GM12878 (cell line): ENCODE measurements around the gene CAMTA1. TPM values are rescaled to one million over a fixed set of nuclear protein-coding genes. Genes with fewer than 3 reads are reported as not detected.
A peak's percentile ranks its signal among the peaks of the same experiment; 100 is the strongest.

Experiments used
- ATAC-seq: fragments of 200-7000 bp; cut with Tn5 transposase; 3 replicates; pipeline ENCODE4 v1.9.1; 2020; ENCODE audit warnings: mild to moderate bottlenecking, moderate library complexity
- BruUV-seq: library from RNA; stranded (reverse); fragments of 400-500 nt; replicated peaks from 2 replicates; lab custom pipeline; 2021; lab: Mats Ljungman, UMichigan
- CTCF ChIA-PET: fragments of 300-600 bp; sonication (Branson Sonifier 250); formaldehyde crosslinking; extraction: SDS; loops from one replicate; lab custom pipeline; 2021; ENCODE audit warnings: inconsistent platforms; lab: Yijun Ruan, JAX
- POLR2A ChIA-PET: fragments of 350-600 bp; formaldehyde crosslinking; extraction: SDS; loops from one replicate; lab custom pipeline; 2021; ENCODE audit warnings: inconsistent platforms; lab: Charles Lee
- RAD21 ChIA-PET: fragments of 300-600 bp; sonication (Branson Sonifier 250); formaldehyde crosslinking; loops from one replicate; lab custom pipeline; 2023; ENCODE audit warnings: antibody characterized with exemption; ENCODE audit not compliant: unreplicated experiment; lab: Charles Lee
- SMC1A ChIA-PET: fragments of 300-600 bp; sonication (Branson Sonifier 250); formaldehyde crosslinking; loops from one replicate; lab custom pipeline; 2023; ENCODE audit not compliant: unreplicated experiment, uncharacterized antibody; lab: Charles Lee
- DNase-seq: peaks from one replicate; pipeline ENCODE4 v3.0.0-alpha.2; 2011; ENCODE audit warnings: low read depth, low spot score
- FAIRE-seq: peaks from 3 replicates; lab custom pipeline; 2011; peaks lifted over from hg19 to GRCh38; lab: Jason Lieb, UNC
- H2AFZ ChIP-seq: 2 replicates; pipeline ENCODE4 v1.6.0; 2011; ENCODE audit warnings: low read depth, low read length, control low read depth; ENCODE audit not compliant: control insufficient read depth
- H3K27ac ChIP-seq: 2 replicates; pipeline ENCODE4 v1.5.1; 2011; ENCODE audit warnings: control low read depth; ENCODE audit not compliant: control insufficient read depth, insufficient read depth
- H3K27me3 ChIP-seq, 2 experiments: replicated peaks in 1 of 2; 2 replicates each; pipeline versions ENCODE4 v1.6.0 to v1.6.1; 2011; ENCODE audit warnings: low read length in 1 of 2; ENCODE audit not compliant: control insufficient read depth in 2 of 2, insufficient read depth in 2 of 2
- H3K36me3 ChIP-seq, 2 experiments: 2 replicates each; pipeline ENCODE4 v1.5.1; 2011; ENCODE audit warnings: low read length in 1 of 2; ENCODE audit not compliant: control insufficient read depth in 2 of 2, insufficient read depth in 2 of 2
- H3K4me1 ChIP-seq: 2 replicates; pipeline ENCODE4 v1.6.1; 2011; ENCODE audit warnings: mild to moderate bottlenecking, low read length, moderate library complexity, mixed read lengths; ENCODE audit not compliant: control insufficient read depth, insufficient read depth
- H3K4me2 ChIP-seq: 2 replicates; pipeline ENCODE4 v1.6.0; 2011; ENCODE audit warnings: control low read depth; ENCODE audit not compliant: control insufficient read depth, insufficient read depth
- H3K4me3 ChIP-seq: fragments of 200-600 bp; sonication (generic); 2 replicates; pipeline ENCODE4 v1.5.1; 2016
- H3K79me2 ChIP-seq: 2 replicates; pipeline ENCODE4 v1.6.0; 2011; ENCODE audit warnings: low read length; ENCODE audit not compliant: control insufficient read depth, insufficient read depth
- H3K9ac ChIP-seq: 2 replicates; pipeline ENCODE4 v1.8.0; 2011; ENCODE audit warnings: low read length, control low read depth, mixed read lengths; ENCODE audit not compliant: control insufficient read depth, insufficient read depth
- H3K9me3 ChIP-seq: replicated peaks from 3 replicates; pipeline ENCODE4 v1.5.1; 2011; ENCODE audit warnings: mild to moderate bottlenecking, low read length; ENCODE audit not compliant: control insufficient read depth, insufficient read depth
- H4K20me1 ChIP-seq: 2 replicates; pipeline ENCODE4 v1.6.0; 2011; ENCODE audit not compliant: control insufficient read depth, insufficient read depth
- ASH2L ChIP-seq: fragments of 300-600, 200-600 bp; sonication (generic); IDR thresholded peaks from 2 replicates; pipeline ENCODE4 v1.6.1; 2017; ENCODE audit warnings: low read depth, mild to moderate bottlenecking, borderline replicate concordance
- ATF7 ChIP-seq: fragments of 450-650 bp; IDR thresholded peaks from 2 replicates; pipeline ENCODE4 v1.6.1; 2016; ENCODE audit warnings: low read depth, mild to moderate bottlenecking
- CEBPB ChIP-seq, 2 experiments: fragments of 150-350 bp in 1 of 2; IDR thresholded peaks; 2 replicates each; pipeline ENCODE4 v1.6.1; 2012 to 2014; ENCODE audit warnings: low read depth in 2 of 2, low read length in 2 of 2, borderline replicate concordance in 1 of 2, inconsistent platforms in 1 of 2
- CREB1 ChIP-seq: IDR thresholded peaks from 2 replicates; pipeline ENCODE4 v1.6.1; 2012; ENCODE audit warnings: low read depth, mild to moderate bottlenecking, inconsistent platforms
- DPF2 ChIP-seq: fragments of 450-650 bp; IDR thresholded peaks from 2 replicates; pipeline ENCODE4 v1.6.1; 2017; ENCODE audit warnings: mild to moderate bottlenecking
- ETV6 ChIP-seq, 2 experiments: fragments of 450-650 bp in 1 of 2; IDR thresholded peaks in 1 of 2; conservative IDR thresholded peaks in 1 of 2; 2 replicates each; pipeline ENCODE4 v1.6.1; 2014; ENCODE audit warnings: antibody characterized with exemption in 1 of 2, borderline replicate concordance in 1 of 2, low read depth in 1 of 2, mild to moderate bottlenecking in 1 of 2, moderate library complexity in 1 of 2
- HDAC6 ChIP-seq: fragments of 200-600 bp; sonication (generic); IDR thresholded peaks from one replicate; pipeline ENCODE4 v1.8.0; 2017; ENCODE audit warnings: antibody characterized with exemption; ENCODE audit not compliant: unreplicated experiment
- KDM1A ChIP-seq: fragments of 200-600 bp; sonication (generic); IDR thresholded peaks from 2 replicates; pipeline ENCODE4 v1.6.1; 2016; ENCODE audit warnings: borderline replicate concordance
- NFYB ChIP-seq: IDR thresholded peaks from 2 replicates; pipeline ENCODE4 v1.6.1; 2011; ENCODE audit warnings: low read depth, mild to moderate bottlenecking, low read length, improper control_type of control experiment, moderate library complexity; ENCODE audit not compliant: insufficient read depth
- POLR2AphosphoS5 ChIP-seq: IDR thresholded peaks from 2 replicates; pipeline ENCODE4 v1.6.1; 2011; ENCODE audit warnings: mild to moderate bottlenecking, low read length, inconsistent platforms
- RFX5 ChIP-seq: IDR thresholded peaks from 2 replicates; pipeline ENCODE4 v1.6.1; 2011; ENCODE audit warnings: low read depth, low read length, improper control_type of control experiment
- SMAD5 ChIP-seq: IDR thresholded peaks from 2 replicates; pipeline ENCODE4 v1.6.1; 2016; ENCODE audit warnings: antibody characterized with exemption, low read depth
- SPI1 ChIP-seq: IDR thresholded peaks from 2 replicates; pipeline ENCODE4 v1.6.1; 2011; ENCODE audit warnings: low read depth, mild to moderate bottlenecking, low read length, moderate library complexity, borderline replicate concordance; ENCODE audit not compliant: insufficient read depth
- SREBF2 ChIP-seq: IDR thresholded peaks from 2 replicates; pipeline ENCODE4 v1.6.1; 2012; ENCODE audit warnings: mild to moderate bottlenecking, low read length
- SRF ChIP-seq, 2 experiments: IDR thresholded peaks; 2 replicates each; pipeline ENCODE4 v1.6.1; 2011; ENCODE audit warnings: low read depth in 2 of 2, low read length in 2 of 2, mild to moderate bottlenecking in 1 of 2, moderate library complexity in 1 of 2
- ZBED1 ChIP-seq: IDR thresholded peaks from 2 replicates; pipeline ENCODE4 v1.6.1; 2016; ENCODE audit warnings: borderline replicate concordance
- ZNF384 ChIP-seq: IDR thresholded peaks from 2 replicates; pipeline ENCODE4 v1.6.1; 2012; ENCODE audit warnings: low read depth, mild to moderate bottlenecking, low read length, improper control_type of control experiment, borderline replicate concordance
- WGBS: methylation state at CpG from one replicate; pipeline ENCODE4 v1.1.6; 2016; ENCODE audit warnings: low lambda C conversion rate; ENCODE audit not compliant: insufficient replicate concordance, insufficient coverage; ENCODE audit errors: missing lambda C conversion rate; 5-methylcytosine and 5-hydroxymethylcytosine counted together
- in situ Hi-C: fragments of 300-500 bp; cut with MboI; formaldehyde crosslinking; loops from 9 replicates; pipeline ENCODE4 v1.14.3; 2018; ENCODE audit warnings: mixed read lengths
- intact Hi-C: fragments of 100-400 bp; cut with micrococcal nuclease; formaldehyde crosslinking; loops from one replicate; pipeline ENCODE4 v1.14.2; 2022; ENCODE audit not compliant: unreplicated experiment
- polyA plus RNA-seq, 11 experiments: library from polyadenylated mRNA; depleted of rRNA in 4 of 11; unstranded in 6 of 11; stranded (reverse) in 5 of 11; fragments of >200 nt; fragmentation: Nextera tagmentation in 4 of 11; fragmentation: Illumina TruSeq in 1 of 11; extraction: Ambion mirVana in 4 of 11; extraction: Trizol in 1 of 11; gene quantifications; 1 replicate in 1 of 11; 2 replicates in 10 of 11; pipeline versions ENCODE4 v1.2.1 to v1.2.3, GENCODE V29; 2011 to 2016; ENCODE audit warnings: inconsistent platforms in 2 of 11, missing spikeins in 2 of 11, low read depth in 1 of 11
- total RNA-seq, 4 experiments: library from RNA; depleted of rRNA in 3 of 4; stranded (reverse); fragments of >200 nt in 3 of 4; fragmentation: Illumina TruSeq in 1 of 4; extraction: Trizol in 1 of 4; gene quantifications; 2 replicates each; pipeline versions ENCODE4 v1.2.1 to v1.2.3, GENCODE V29; 2013 to 2021
- TF ChIP-seq, protein P1 (sequence below): fragments of 450-650 bp; IDR thresholded peaks from 2 replicates; pipeline ENCODE4 v1.6.1; 2014; ENCODE audit warnings: mild to moderate bottlenecking
- TF ChIP-seq, protein P2 (sequence below): fragments of 450-650 bp; IDR thresholded peaks from 2 replicates; pipeline ENCODE4 v1.6.1; 2017; ENCODE audit warnings: antibody characterized with exemption, mild to moderate bottlenecking, moderate library complexity

CAMTA1 gene
- total and polyA plus RNA-seq, 10 of the 15 experiments (the other 5 are each of a cell fraction or from before 2014, with no cell fraction given) = 37.7 to 148 (median 76.4) TPM

DNA sequence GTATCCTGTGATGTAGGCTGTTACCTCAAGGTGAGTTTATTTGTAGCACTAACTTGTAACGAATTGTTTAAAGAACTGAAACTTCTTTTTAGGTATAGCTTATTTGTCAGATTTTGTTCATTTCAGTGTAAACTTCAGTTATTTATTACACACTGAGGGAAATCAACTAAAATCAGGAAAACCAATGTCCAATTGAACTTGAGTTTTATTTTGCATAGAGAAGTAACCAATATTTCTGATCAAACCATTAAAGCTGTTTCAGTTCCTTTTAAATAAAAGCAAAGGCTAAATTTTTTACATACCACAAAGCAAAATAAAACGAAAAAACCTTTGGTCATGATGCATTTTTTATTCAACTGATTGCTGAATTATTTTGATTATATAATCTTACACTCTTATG, 103.6 kb downstream of the CAMTA1 start:
- peaks cover 1 to 2% of the 10 kb centered on the region in 2 experiments; a peak in 2 of 4 replicates for H3K36me3 ChIP-seq
- RAD21 ChIA-PET = interaction anchor here (0.8 to 4.2 kb wide), 11 partner anchors 16 to 169 kb away, joined by 3 to 21 read pairs (median 5); partner anchors contain the start of gene CAMTA1
- H3K4me1 ChIP-seq = peaks cover 11% of the 10 kb centered on the region
- 0 out of 2 replicates have a peak overlapping the region, but pooled peaks have one; percentile 6 for H3K27ac ChIP-seq
- H3K9me3 ChIP-seq = no peaks in the 10 kb centered on the region
- ATAC-seq = peak; percentile 65
- no peaks in the 10 kb centered on the region for H3K27me3 ChIP-seq
- POLR2A ChIA-PET = interaction anchor here (0.7 kb wide), 1 partner anchor 885 kb away, joined by 3 read pairs; no protein-coding TSS in a partner anchor
- H3K79me2 ChIP-seq = no peaks in the 10 kb centered on the region
- CTCF ChIA-PET = interaction anchor here (1.3 to 4.9 kb wide), 17 partner anchors 8 to 182 kb away, joined by 3 to 63 read pairs (median 13); no protein-coding TSS in a partner anchor
- SMC1A ChIA-PET = interaction anchor here (0.9 to 6.3 kb wide), 19 partner anchors 9 to 188 kb away, joined by 3 to 68 read pairs (median 4); no protein-coding TSS in a partner anchor
- no peak overlapping the region for H2AFZ ChIP-seq
- H3K4me2 ChIP-seq = peak overlapping the region; percentile 23; the same call in 1 of the 2 replicates
- no peak overlapping the region for H3K4me3 ChIP-seq
- no peak overlapping the region for H3K9ac ChIP-seq
- no peaks in the 10 kb centered on the region for H4K20me1 ChIP-seq
- in situ Hi-C loops (no loop called here), intact Hi-C loops (no loop called here)
- BruUV-seq = no TSS peak
- no peak for FAIRE-seq
- DNase-seq = peak; percentile 21
- WGBS = 4% methylated on average over 2 of the region's 2 CpGs
- TF ChIP-seq ETV6 (conservative IDR thresholded peaks at IDR 0.05 in 1 of 2, IDR thresholded peaks at IDR 0.05 in 1 of 2; ENCODE audit: borderline replicate concordance in 1 of 2, low read depth in 1 of 2) (no peak), KDM1A (no peak), CEBPB (IDR thresholded peaks at IDR 0.05; ENCODE audit: borderline replicate concordance in 1 of 2, low read depth in 2 of 2, low read length in 2 of 2) (no peak), CREB1 (0 out of 2 replicates have a peak, but pooled peaks have one; percentile 16), ZNF384 (peak; percentile 29; the same call in 1 of the 2 replicates), NFYB (no peak), SPI1 (peak; percentile 69; the same call in 1 of the 2 replicates), HDAC6 (no peak), SREBF2 (no peak), ASH2L (no peak), DPF2 (0 out of 2 replicates have a peak, but pooled peaks have one; percentile 26), ATF7 (no peak), POLR2AphosphoS5 (no peak), SRF (IDR thresholded peaks at IDR 0.05; ENCODE audit: low read depth in 2 of 2, low read length in 2 of 2) (no peak), RFX5 (no peak), SMAD5 (no peak), ZBED1 (no peak)
- TF ChIP-seq, protein P1, sequence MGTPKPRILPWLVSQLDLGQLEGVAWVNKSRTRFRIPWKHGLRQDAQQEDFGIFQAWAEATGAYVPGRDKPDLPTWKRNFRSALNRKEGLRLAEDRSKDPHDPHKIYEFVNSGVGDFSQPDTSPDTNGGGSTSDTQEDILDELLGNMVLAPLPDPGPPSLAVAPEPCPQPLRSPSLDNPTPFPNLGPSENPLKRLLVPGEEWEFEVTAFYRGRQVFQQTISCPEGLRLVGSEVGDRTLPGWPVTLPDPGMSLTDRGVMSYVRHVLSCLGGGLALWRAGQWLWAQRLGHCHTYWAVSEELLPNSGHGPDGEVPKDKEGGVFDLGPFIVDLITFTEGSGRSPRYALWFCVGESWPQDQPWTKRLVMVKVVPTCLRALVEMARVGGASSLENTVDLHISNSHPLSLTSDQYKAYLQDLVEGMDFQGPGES = no peak
- TF ChIP-seq, protein P2, sequence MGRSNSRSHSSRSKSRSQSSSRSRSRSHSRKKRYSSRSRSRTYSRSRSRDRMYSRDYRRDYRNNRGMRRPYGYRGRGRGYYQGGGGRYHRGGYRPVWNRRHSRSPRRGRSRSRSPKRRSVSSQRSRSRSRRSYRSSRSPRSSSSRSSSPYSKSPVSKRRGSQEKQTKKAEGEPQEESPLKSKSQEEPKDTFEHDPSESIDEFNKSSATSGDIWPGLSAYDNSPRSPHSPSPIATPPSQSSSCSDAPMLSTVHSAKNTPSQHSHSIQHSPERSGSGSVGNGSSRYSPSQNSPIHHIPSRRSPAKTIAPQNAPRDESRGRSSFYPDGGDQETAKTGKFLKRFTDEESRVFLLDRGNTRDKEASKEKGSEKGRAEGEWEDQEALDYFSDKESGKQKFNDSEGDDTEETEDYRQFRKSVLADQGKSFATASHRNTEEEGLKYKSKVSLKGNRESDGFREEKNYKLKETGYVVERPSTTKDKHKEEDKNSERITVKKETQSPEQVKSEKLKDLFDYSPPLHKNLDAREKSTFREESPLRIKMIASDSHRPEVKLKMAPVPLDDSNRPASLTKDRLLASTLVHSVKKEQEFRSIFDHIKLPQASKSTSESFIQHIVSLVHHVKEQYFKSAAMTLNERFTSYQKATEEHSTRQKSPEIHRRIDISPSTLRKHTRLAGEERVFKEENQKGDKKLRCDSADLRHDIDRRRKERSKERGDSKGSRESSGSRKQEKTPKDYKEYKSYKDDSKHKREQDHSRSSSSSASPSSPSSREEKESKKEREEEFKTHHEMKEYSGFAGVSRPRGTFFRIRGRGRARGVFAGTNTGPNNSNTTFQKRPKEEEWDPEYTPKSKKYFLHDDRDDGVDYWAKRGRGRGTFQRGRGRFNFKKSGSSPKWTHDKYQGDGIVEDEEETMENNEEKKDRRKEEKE = no peak
